Measurements from ENCODE around the gene LMNA.

Gene LMNA

GRCh38 chr1:156143765-156144489 lies 29.4 kb downstream of the LMNA start:
- no peak for DNase-seq

GRCh38 chr1:156144742-156145141 lies 30.2 kb downstream of the LMNA start:
- DNase-seq, result no peak

GRCh38 chr1:156145650-156146019 lies 31.1 kb downstream of the LMNA start:
- no peak for DNase-seq

GRCh38 chr1:156146020-156146768 lies 31.7 kb downstream of the LMNA start:
- DNase-seq, result peak; percentile 95

- peak; percentile 37 for DNase-seq
Observed at GRCh38 chr1:156146769-156147405, 32.4 kb downstream of the LMNA start.

GRCh38 chr1:156148216-156148615 lies 33.7 kb downstream of the LMNA start:
- DNase-seq, result no peak

- DNase-seq, result no peak
Observed at GRCh38 chr1:156149374-156150332, 35.1 kb downstream of the LMNA start.

GRCh38 chr1:156150333-156151011 lies 36.0 kb downstream of the LMNA start:
- DNase-seq, result no peak

GRCh38 chr1:156151093-156151688 lies 36.7 kb downstream of the LMNA start:
- DNase-seq, result no peak

GRCh38 chr1:156152628-156153027 lies 38.1 kb downstream of the LMNA start:
- no peak for DNase-seq

GRCh38 chr1:156153362-156153761 lies 38.9 kb downstream of the LMNA start, which contains the start of gene SEMA4A:
TSS of gene SEMA4A (plus strand) at chr1:156153585. CDS start at chr1:156154579, 994 bp downstream.
- DNase-seq, result no peak

GRCh38 chr1:156154317-156154749 lies 39.8 kb downstream of the LMNA start:
- no peak for DNase-seq

GRCh38 chr1:156155756-156156510 lies 41.4 kb downstream of the LMNA start:
- no peak for DNase-seq

GRCh38 chr1:156157506-156157905 lies 43.0 kb downstream of the LMNA start:
- no peak for DNase-seq

GRCh38 chr1:156157966-156158365 lies 43.5 kb downstream of the LMNA start:
- no peak for DNase-seq

GRCh38 chr1:156160000-156160742 lies 45.7 kb downstream of the LMNA start:
- no peak for DNase-seq

GRCh38 chr1:156160743-156161171 lies 46.2 kb downstream of the LMNA start:
- DNase-seq, result peak; percentile 88

GRCh38 chr1:156162430-156163037 lies 48.0 kb downstream of the LMNA start:
- no peak for DNase-seq

GRCh38 chr1:156163712-156164111 lies 49.2 kb downstream of the LMNA start:
- DNase-seq, result no peak

Data from NCI-H345 (cell line).